ENCODE results near the gene ACACA.

ACACA gene

DNA sequence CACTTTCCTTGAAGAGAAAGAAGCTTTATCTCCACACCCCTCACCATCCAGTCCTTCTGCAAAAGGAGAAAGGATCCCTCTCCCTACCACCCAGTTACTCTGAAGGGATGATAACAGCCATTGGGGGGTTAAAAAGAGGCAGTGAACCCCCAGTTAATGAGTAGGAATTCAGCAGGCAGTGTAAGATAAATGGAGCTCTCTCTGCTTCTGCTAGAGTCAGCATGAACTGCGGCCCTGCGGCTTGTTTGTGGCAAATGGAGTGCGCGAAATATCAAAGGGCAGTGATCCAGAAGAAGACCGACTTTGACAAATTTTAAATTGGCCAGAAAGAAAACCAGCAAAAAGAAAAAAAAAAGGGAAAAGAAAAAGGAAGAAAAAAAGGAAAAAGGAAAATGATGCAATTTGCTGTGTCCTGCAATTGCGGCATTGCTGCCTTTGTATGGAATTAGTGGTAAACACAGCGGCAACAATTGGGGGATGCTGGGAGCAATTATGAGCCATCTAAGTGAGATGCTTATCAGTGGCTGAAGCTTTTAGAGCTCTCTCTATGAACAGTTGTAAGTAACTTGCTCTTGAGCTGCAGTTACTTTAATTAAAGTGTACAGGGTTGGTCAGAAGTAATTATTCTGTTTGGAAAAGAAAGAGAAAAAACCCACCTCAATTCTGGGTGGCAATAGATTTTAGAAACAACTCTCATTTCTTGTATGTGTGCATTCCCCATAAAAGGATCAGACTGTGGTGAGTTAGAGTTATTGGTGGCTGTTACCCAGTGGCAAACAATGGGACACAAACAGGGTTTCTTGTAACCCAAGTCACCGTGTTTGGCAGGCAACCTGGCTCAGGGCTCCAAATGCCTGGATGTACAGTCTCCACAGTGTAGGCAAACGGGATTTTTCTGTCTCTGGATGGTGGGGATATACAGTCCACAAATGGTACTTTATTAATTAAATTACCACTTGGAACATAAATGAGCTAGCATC is 296.6 kb downstream of the ACACA start:
- peaks cover 75% of the 10 kb centered on the region for H3K36me3 ChIP-seq (ENCODE audit: control insufficient read depth, low read length)
- H3F3A ChIP-seq (ENCODE audit: control insufficient read depth, insufficient read depth) = no peaks in the 10 kb centered on the region
- no peaks in the 10 kb centered on the region for H3K9me2 ChIP-seq (replicated peaks; ENCODE audit: control insufficient read depth, low read length)
- no peaks in the 10 kb centered on the region for H3K79me2 ChIP-seq (ENCODE audit: control insufficient read depth, low read length)
- H3K4me2 ChIP-seq (ENCODE audit: low read length) = no peak overlapping the region
- TF ChIP-seq CTCF (IDR thresholded peaks at IDR 0.05; ENCODE audit: low read depth, low read length, poor library complexity, severe bottlenecking) (no peak), EZH2phosphoT487 (IDR thresholded peaks at IDR 0.05; ENCODE audit: borderline replicate concordance, low read length) (no peak)
- no peak overlapping the region for H3K27ac ChIP-seq (ENCODE audit: low read depth, low read length)
- H3K9me3 ChIP-seq (ENCODE audit: control insufficient read depth, insufficient read depth, low read length) = no peaks in the 10 kb centered on the region
- no peaks in the 10 kb centered on the region for H3K4me1 ChIP-seq (ENCODE audit: control insufficient read depth, low read length)
- H4K20me1 ChIP-seq (ENCODE audit: control insufficient read depth, insufficient read depth, low read depth, low read length) = no peaks in the 10 kb centered on the region
- H3K4me3 ChIP-seq (ENCODE audit: low read length) = no peak overlapping the region
- H3K27me3 ChIP-seq (ENCODE audit: control insufficient read depth, low read length) = no peaks in the 10 kb centered on the region

GRCh38 chr17:37109106-37109505 is 297.5 kb downstream of the ACACA start:
- Histone ChIP-seq H3K4me2 (ENCODE audit: low read length) (no peak overlapping the region), H3K4me1 (ENCODE audit: control insufficient read depth, low read length) (no peaks in the 10 kb centered on the region), H3K9me3 (ENCODE audit: control insufficient read depth, insufficient read depth, low read length) (no peaks in the 10 kb centered on the region), H3K9me2 (replicated peaks; ENCODE audit: control insufficient read depth, low read length) (no peaks in the 10 kb centered on the region), H3K27ac (ENCODE audit: low read depth, low read length) (no peak overlapping the region), H3K27me3 (ENCODE audit: control insufficient read depth, low read length) (no peaks in the 10 kb centered on the region), H4K20me1 (ENCODE audit: control insufficient read depth, insufficient read depth, low read depth, low read length) (no peaks in the 10 kb centered on the region), H3K36me3 (ENCODE audit: control insufficient read depth, low read length) (peaks cover 79% of the 10 kb centered on the region), H3F3A (ENCODE audit: control insufficient read depth, insufficient read depth) (no peaks in the 10 kb centered on the region), H3K4me3 (ENCODE audit: low read length) (no peak overlapping the region), H3K79me2 (ENCODE audit: control insufficient read depth, low read length) (no peaks in the 10 kb centered on the region)
- TF ChIP-seq EZH2phosphoT487 (IDR thresholded peaks at IDR 0.05; ENCODE audit: borderline replicate concordance, low read length) = no peak

- Histone ChIP-seq H4K20me1 (ENCODE audit: control insufficient read depth, insufficient read depth, low read depth, low read length) (no peaks in the 10 kb centered on the region), H3K27ac (ENCODE audit: low read depth, low read length) (no peak overlapping the region), H3K4me3 (ENCODE audit: low read length) (no peak overlapping the region), H3K79me2 (ENCODE audit: control insufficient read depth, low read length) (no peaks in the 10 kb centered on the region), H3K36me3 (ENCODE audit: control insufficient read depth, low read length) (peaks cover 80% of the 10 kb centered on the region), H3K27me3 (ENCODE audit: control insufficient read depth, low read length) (no peaks in the 10 kb centered on the region), H3K4me1 (ENCODE audit: control insufficient read depth, low read length) (no peaks in the 10 kb centered on the region), H3K4me2 (ENCODE audit: low read length) (no peak overlapping the region), H3K9me2 (replicated peaks; ENCODE audit: control insufficient read depth, low read length) (no peaks in the 10 kb centered on the region), H3F3A (ENCODE audit: control insufficient read depth, insufficient read depth) (no peaks in the 10 kb centered on the region), H3K9me3 (ENCODE audit: control insufficient read depth, insufficient read depth, low read length) (no peaks in the 10 kb centered on the region)
- TF ChIP-seq CTCF (IDR thresholded peaks at IDR 0.05; ENCODE audit: low read depth, low read length, poor library complexity, severe bottlenecking) (no peak), EZH2phosphoT487 (IDR thresholded peaks at IDR 0.05; ENCODE audit: borderline replicate concordance, low read length) (no peak)
Observed at GRCh38 chr17:37107406-37108083, 299.1 kb downstream of the ACACA start.

DNA sequence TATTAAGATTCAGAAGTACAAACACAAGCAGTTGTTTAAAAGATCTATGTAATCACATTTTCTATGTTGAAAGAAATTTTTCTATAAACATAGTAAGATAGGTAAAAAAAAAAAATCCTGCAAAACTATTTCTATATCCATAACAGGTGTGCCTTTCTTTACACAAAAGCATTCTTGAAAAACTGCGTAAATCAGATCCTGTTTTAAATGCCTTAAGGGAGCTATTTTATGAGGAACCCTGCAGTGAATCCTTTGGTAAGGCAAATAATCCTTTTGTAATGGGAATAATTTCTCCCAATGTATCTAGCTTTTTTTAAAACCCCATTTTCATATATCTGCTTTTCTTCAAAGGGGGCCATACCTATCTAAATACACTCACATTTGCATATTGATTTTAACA is 300.6 kb downstream of the ACACA start:
- Histone ChIP-seq H3K4me3 (ENCODE audit: low read length) (no peak overlapping the region), H3K36me3 (ENCODE audit: control insufficient read depth, low read length) (peaks cover 77% of the 10 kb centered on the region), H3K27me3 (ENCODE audit: control insufficient read depth, low read length) (no peaks in the 10 kb centered on the region), H3F3A (ENCODE audit: control insufficient read depth, insufficient read depth) (no peaks in the 10 kb centered on the region), H3K9me2 (replicated peaks; ENCODE audit: control insufficient read depth, low read length) (no peaks in the 10 kb centered on the region), H3K27ac (ENCODE audit: low read depth, low read length) (no peak overlapping the region), H3K4me2 (ENCODE audit: low read length) (no peak overlapping the region), H3K9me3 (ENCODE audit: control insufficient read depth, insufficient read depth, low read length) (no peaks in the 10 kb centered on the region), H3K79me2 (ENCODE audit: control insufficient read depth, low read length) (no peaks in the 10 kb centered on the region), H4K20me1 (ENCODE audit: control insufficient read depth, insufficient read depth, low read depth, low read length) (no peaks in the 10 kb centered on the region), H3K4me1 (ENCODE audit: control insufficient read depth, low read length) (no peaks in the 10 kb centered on the region)
- no peak for TF ChIP-seq CTCF (IDR thresholded peaks at IDR 0.05; ENCODE audit: low read depth, low read length, poor library complexity, severe bottlenecking)
- no peak for TF ChIP-seq EZH2phosphoT487 (IDR thresholded peaks at IDR 0.05; ENCODE audit: borderline replicate concordance, low read length)

Data from DOHH2 (cell line).